C4-2B (cell line): ENCODE data around the gene CNTN4.

Source experiments
- CTCF ChIP-seq: fragments of 450-650 bp; conservative IDR thresholded peaks from 2 replicates; pipeline ENCODE4 v1.5.1; 2017; ENCODE audit warnings: mild to moderate bottlenecking
- ZFX ChIP-seq: fragments of 450-650 bp; IDR thresholded peaks from 2 replicates; pipeline ENCODE4 v1.6.1; 2017

GRCh38 chr3:2262204-2262603 is 163.5 kb downstream of the CNTN4 start:
- no peak for TF ChIP-seq CTCF
- TF ChIP-seq ZFX, result no peak
